ENCODE results near the gene DCUN1D2. TPM values are rescaled to one million over a fixed set of nuclear protein-coding genes. Genes with fewer than 3 reads are reported as not detected.

The DCUN1D2 gene
- total RNA-seq (2013), result 8.2 TPM
- polyA plus RNA-seq (10 to 100 TPM in 1 of 3 donors, 1 to 10 TPM in 2; 3.1 to 16.7 (median 6.1) TPM), polyA minus RNA-seq (5.3 and 5.6 TPM in 2 replicates), total RNA-seq (4.7 to 25.2 (median 16.9) reads per million in 11 experiments)

GRCh38 chr13:113490496-113491417 lies at the start of gene DCUN1D2:
Gene DCUN1D2 (minus strand): TSS chr13:113490711. CDS start chr13:113490669, 42 bp downstream.
- peaks cover 60% of the 10 kb centered on the region for H3K4me1 Mint-ChIP-seq
- Histone ChIP-seq H3K9ac (ENCODE audit: insufficient read depth, low read length, poor library complexity, severe bottlenecking) (peak within 1 kb of the TSS; percentile 84), H2AFZ (ENCODE audit: insufficient read depth, low read depth, low read length, poor library complexity, severe bottlenecking) (peak within 1 kb of the TSS; percentile 85), H3K4me3 (replicated peaks in 1 of 3; ENCODE audit: low read depth in 2 of 3, low read length in 3 of 3) (peak within 1 kb of the TSS; percentile 83 to 91 (median 88)), H3K9me3 (replicated peaks in 1 of 2; ENCODE audit: control insufficient read depth in 1 of 2, insufficient read depth in 1 of 2, low read length in 2 of 2) (no peaks in the 10 kb centered on the region), H4K20me1 (ENCODE audit: insufficient read depth, low read length) (peaks cover 60% of the 10 kb centered on the region), H3K27ac (ENCODE audit: low read depth in 1 of 2, low read length in 2 of 2) (peak within 1 kb of the TSS; percentile 73 to 94), H3K27me3 (ENCODE audit: control insufficient read depth in 2 of 2, insufficient read depth in 2 of 2, low read length in 2 of 2) (no peaks in the 10 kb centered on the region), H3K4me1 (ENCODE audit: control insufficient read depth in 1 of 2, insufficient read depth in 2 of 2, low read length in 2 of 2) (peaks cover 51 to 52% of the 10 kb centered on the region in 2 donors), H3K79me2 (ENCODE audit: insufficient read depth, low read length) (peaks cover 91% of the 10 kb centered on the region), H3K4me2 (replicated peaks; ENCODE audit: extremely low read depth, low read length, poor library complexity, severe bottlenecking) (peak within 1 kb of the TSS; percentile 81), H3K36me3 (replicated peaks in 1 of 2; ENCODE audit: control insufficient read depth in 1 of 2, insufficient read depth in 2 of 2, low read length in 2 of 2) (peaks cover 11 to 14% of the 10 kb centered on the region in 2 donors)
- intact Hi-C loops (cut with micrococcal nuclease), result loop anchor here (5.0 to 10.0 kb wide), 4 partner anchors 196 to 906 kb away; partner anchors contain the start of genes LAMP1 (in 2 of the 2) and TUBGCP3 (in 1 of the 2)
- peak within 1 kb of the TSS; percentile 66 to 96 (median 88) for H3K27ac Mint-ChIP-seq
- H3K27me3 Mint-ChIP-seq (ENCODE audit: low read depth in 3 of 3), result peaks cover 0 to 1% (median 0%) of the 10 kb centered on the region in 3 donors
- peak; percentile 86 to 90 (median 88) for DNase-seq
- under 1% methylated on average over 115 of the region's 115 CpGs for WGBS (ENCODE audit: insufficient coverage)
- H3K36me3 Mint-ChIP-seq, result peaks cover 21 to 34% of the 10 kb centered on the region in 2 donors
- H3K4me3 Mint-ChIP-seq, result peak within 1 kb of the TSS; percentile 90 to 96
- no peak for TF ChIP-seq CTCF (IDR thresholded peaks at IDR 0.05)
- peaks cover 0 to 2% (median 0%) of the 10 kb centered on the region in 7 donors for H3K9me3 Mint-ChIP-seq

- Mint-ChIP-seq H3K27ac (peak overlapping the region in 2 of 7 donors; percentile 25 to 71), H3K4me3 (no peak overlapping the region), H3K36me3 (peaks cover 71 to 82% of the 10 kb centered on the region in 2 donors), H3K9me3 (peaks cover 11 to 34% (median 23%) of the 10 kb centered on the region in 7 donors), H3K4me1 (no peaks in the 10 kb centered on the region), H3K27me3 (ENCODE audit: low read depth in 3 of 3) (peaks cover 0 to 1% (median 0%) of the 10 kb centered on the region in 3 donors)
- Histone ChIP-seq H4K20me1 (ENCODE audit: insufficient read depth, low read length) (peaks cover 13% of the 10 kb centered on the region), H3K4me3 (replicated peaks in 1 of 3; ENCODE audit: low read depth in 2 of 3, low read length in 3 of 3) (no peak overlapping the region), H3K9ac (ENCODE audit: insufficient read depth, low read length, poor library complexity, severe bottlenecking) (no peak overlapping the region), H3K36me3 (replicated peaks in 1 of 2; ENCODE audit: control insufficient read depth in 1 of 2, insufficient read depth in 2 of 2, low read length in 2 of 2) (peaks cover 48 to 82% of the 10 kb centered on the region in 2 donors), H3K4me1 (ENCODE audit: control insufficient read depth in 1 of 2, insufficient read depth in 2 of 2, low read length in 2 of 2) (no peaks in the 10 kb centered on the region), H3K27ac (ENCODE audit: low read depth in 1 of 2, low read length in 2 of 2) (no peak overlapping the region), H3K79me2 (ENCODE audit: insufficient read depth, low read length) (peaks cover 30% of the 10 kb centered on the region), H3K9me3 (replicated peaks in 1 of 2; ENCODE audit: control insufficient read depth in 1 of 2, insufficient read depth in 1 of 2, low read length in 2 of 2) (peaks cover 27 to 30% of the 10 kb centered on the region in 2 donors), H3K4me2 (replicated peaks; ENCODE audit: extremely low read depth, low read length, poor library complexity, severe bottlenecking) (no peak overlapping the region), H3K27me3 (ENCODE audit: control insufficient read depth in 2 of 2, insufficient read depth in 2 of 2, low read length in 2 of 2) (no peaks in the 10 kb centered on the region), H2AFZ (ENCODE audit: insufficient read depth, low read depth, low read length, poor library complexity, severe bottlenecking) (no peak overlapping the region)
- 80% methylated on average over 11 of the region's 15 CpGs for WGBS (ENCODE audit: insufficient coverage)
- no peak for DNase-seq
- intact Hi-C loops (cut with micrococcal nuclease), result no loop called here
- TF ChIP-seq CTCF (IDR thresholded peaks at IDR 0.05), result no peak
Observed at GRCh38 chr13:113539822-113540221, 49.3 kb upstream of the DCUN1D2 start.
